Liver (tissue), 3 donors: ENCODE measurements around the gene ANKMY1.

Source experiments
- CTCF ChIP-seq: fragments of 150-350 bp; IDR thresholded peaks from 2 replicates; pipeline ENCODE4 v1.5.1; 2017; ENCODE audit warnings: improper control_type of control experiment, low read depth, low read length; ENCODE audit not compliant: missing input control
- SP1 ChIP-seq: IDR thresholded peaks from 2 replicates; pipeline ENCODE4 v1.6.1; 2018; ENCODE audit warnings: antibody characterized with exemption, mild to moderate bottlenecking
- donor health status: healthy.
- donor health status: healthy.

GRCh38 chr2:240437551-240437860 lies 120.3 kb downstream of the ANKMY1 start:
- no peak for TF ChIP-seq CTCF
- no peak for TF ChIP-seq SP1
